Smooth muscle cell (in vitro differentiated cells): ENCODE measurements around the gene STIP1. TPM values are rescaled to one million over a fixed set of nuclear protein-coding genes. Genes with fewer than 3 reads are reported as not detected.

Experiments
- DNase-seq: peaks from one replicate; lab custom pipeline; 2025; ENCODE audit not compliant: unreplicated experiment; lab: John Stamatoyannopoulos, UW
- H2AFZ ChIP-seq: fragments of 200-600 bp; sonication (generic); 2 replicates; pipeline ENCODE4 v1.6.0; 2016; ENCODE audit warnings: antibody characterized with exemption, low read depth, mild to moderate bottlenecking
- H3F3A ChIP-seq: fragments of 200-600 bp; sonication (generic); 2 replicates; pipeline ENCODE4 v1.6.0; 2017; ENCODE audit warnings: antibody characterized with exemption, low read depth
- H3K27ac ChIP-seq: fragments of 200-600 bp; sonication (generic); 2 replicates; pipeline ENCODE4 v1.5.1; 2016; ENCODE audit warnings: low read depth, mild to moderate bottlenecking
- H3K27me3 ChIP-seq: fragments of 200-600 bp; sonication (generic); 2 replicates; pipeline ENCODE4 v1.6.1; 2016; ENCODE audit warnings: low read depth, mild to moderate bottlenecking
- H3K36me3 ChIP-seq: fragments of 200-600 bp; sonication (generic); 2 replicates; pipeline ENCODE4 v1.5.1; 2016; ENCODE audit warnings: low read depth
- H3K4me1 ChIP-seq: fragments of 200-600 bp; sonication (generic); 2 replicates; pipeline ENCODE4 v1.5.1; 2016; ENCODE audit warnings: low read depth
- H3K4me2 ChIP-seq: fragments of 200-600 bp; sonication (generic); 2 replicates; pipeline ENCODE4 v1.6.0; 2016; ENCODE audit warnings: mild to moderate bottlenecking
- H3K4me3 ChIP-seq: fragments of 200-600 bp; sonication (generic); 2 replicates; pipeline ENCODE4 v1.5.1; 2016; ENCODE audit warnings: mild to moderate bottlenecking
- H3K79me2 ChIP-seq: fragments of 200-600 bp; sonication (generic); 2 replicates; pipeline ENCODE4 v1.6.0; 2016; ENCODE audit warnings: low read depth, mild to moderate bottlenecking
- H3K9ac ChIP-seq: fragments of 200-600 bp; sonication (generic); 2 replicates; pipeline ENCODE4 v1.6.0; 2016; ENCODE audit warnings: low read depth
- H3K9me3 ChIP-seq: fragments of 200-600 bp; sonication (generic); replicated peaks from 2 replicates; pipeline ENCODE4 v1.5.1; 2016; ENCODE audit warnings: low read depth
- H4K20me1 ChIP-seq: fragments of 200-600 bp; sonication (generic); 2 replicates; pipeline ENCODE4 v1.6.0; 2016; ENCODE audit warnings: low read depth
- WGBS: methylation state at CpG from one replicate; pipeline ENCODE4 v1.1.7; 2016; ENCODE audit warnings: low lambda C conversion rate; 5-methylcytosine and 5-hydroxymethylcytosine counted together
- polyA plus RNA-seq: library from polyadenylated mRNA; unstranded; fragments of >200 nt; fragmentation: Nextera tagmentation; extraction: Ambion mirVana; gene quantifications from 2 replicates; pipeline ENCODE4 v1.2.1, GENCODE V29; 2016
- total RNA-seq: library from RNA; depleted of rRNA; stranded (reverse); fragments of >200 nt; gene quantifications from 2 replicates; pipeline ENCODE4 v1.2.3, GENCODE V29; 2014
- TF ChIP-seq, protein P1 (sequence below): fragments of 200-600 bp; sonication (generic); IDR thresholded peaks from 2 replicates; pipeline ENCODE4 v1.5.1; 2017; ENCODE audit warnings: borderline replicate concordance, mild to moderate bottlenecking, antibody characterized with exemption; ENCODE audit not compliant: insufficient read depth, poor library complexity, severe bottlenecking

The STIP1 gene
- total and polyA plus RNA-seq, 2 experiments from 2014 or later: 114 to 117 TPM

DNA sequence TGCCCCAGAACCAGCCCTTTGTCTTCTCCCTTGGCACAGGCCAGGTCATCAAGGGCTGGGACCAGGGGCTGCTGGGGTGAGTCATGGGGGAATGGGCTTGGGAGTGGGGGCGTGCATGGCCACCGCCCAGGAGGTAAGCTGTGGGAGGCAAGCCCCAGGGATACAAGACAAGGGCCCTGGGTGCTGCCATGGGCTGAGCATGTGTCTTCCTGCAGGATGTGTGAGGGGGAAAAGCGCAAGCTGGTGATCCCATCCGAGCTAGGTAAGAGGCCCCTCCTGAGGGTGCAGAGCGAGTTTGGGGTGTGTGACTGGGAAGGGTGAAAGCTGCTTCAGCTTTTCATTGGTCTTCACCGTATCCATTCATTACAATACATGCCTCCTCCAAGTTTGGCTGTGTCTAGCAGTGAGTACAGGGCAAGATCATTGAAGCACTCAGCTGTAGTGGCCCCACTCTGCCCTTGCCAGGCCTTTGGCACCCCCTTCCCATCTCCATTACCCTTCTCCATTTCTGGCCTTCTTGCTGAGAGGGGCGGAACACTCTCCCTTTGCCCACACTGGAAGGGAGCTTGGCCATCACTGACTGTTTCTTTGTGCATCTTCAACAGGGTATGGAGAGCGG is 57.4 kb downstream of the STIP1 start:
- Histone ChIP-seq H3K4me2 (peak overlapping the region; percentile 96), H3K9me3 (no peaks in the 10 kb centered on the region), H2AFZ (no peak overlapping the region), H3F3A (peaks cover 17% of the 10 kb centered on the region), H4K20me1 (peaks cover 30% of the 10 kb centered on the region), H3K9ac (no peak overlapping the region), H3K4me1 (peaks cover 18% of the 10 kb centered on the region), H3K4me3 (no peak overlapping the region), H3K27me3 (no peaks in the 10 kb centered on the region), H3K27ac (peak overlapping the region; percentile 87), H3K79me2 (peaks cover 19% of the 10 kb centered on the region), H3K36me3 (no peaks in the 10 kb centered on the region)
- DNase-seq: no peak
- 87% methylated on average over 8 of the region's 8 CpGs for WGBS
- TF ChIP-seq, protein P1, sequence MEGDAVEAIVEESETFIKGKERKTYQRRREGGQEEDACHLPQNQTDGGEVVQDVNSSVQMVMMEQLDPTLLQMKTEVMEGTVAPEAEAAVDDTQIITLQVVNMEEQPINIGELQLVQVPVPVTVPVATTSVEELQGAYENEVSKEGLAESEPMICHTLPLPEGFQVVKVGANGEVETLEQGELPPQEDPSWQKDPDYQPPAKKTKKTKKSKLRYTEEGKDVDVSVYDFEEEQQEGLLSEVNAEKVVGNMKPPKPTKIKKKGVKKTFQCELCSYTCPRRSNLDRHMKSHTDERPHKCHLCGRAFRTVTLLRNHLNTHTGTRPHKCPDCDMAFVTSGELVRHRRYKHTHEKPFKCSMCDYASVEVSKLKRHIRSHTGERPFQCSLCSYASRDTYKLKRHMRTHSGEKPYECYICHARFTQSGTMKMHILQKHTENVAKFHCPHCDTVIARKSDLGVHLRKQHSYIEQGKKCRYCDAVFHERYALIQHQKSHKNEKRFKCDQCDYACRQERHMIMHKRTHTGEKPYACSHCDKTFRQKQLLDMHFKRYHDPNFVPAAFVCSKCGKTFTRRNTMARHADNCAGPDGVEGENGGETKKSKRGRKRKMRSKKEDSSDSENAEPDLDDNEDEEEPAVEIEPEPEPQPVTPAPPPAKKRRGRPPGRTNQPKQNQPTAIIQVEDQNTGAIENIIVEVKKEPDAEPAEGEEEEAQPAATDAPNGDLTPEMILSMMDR: no peak

DNA sequence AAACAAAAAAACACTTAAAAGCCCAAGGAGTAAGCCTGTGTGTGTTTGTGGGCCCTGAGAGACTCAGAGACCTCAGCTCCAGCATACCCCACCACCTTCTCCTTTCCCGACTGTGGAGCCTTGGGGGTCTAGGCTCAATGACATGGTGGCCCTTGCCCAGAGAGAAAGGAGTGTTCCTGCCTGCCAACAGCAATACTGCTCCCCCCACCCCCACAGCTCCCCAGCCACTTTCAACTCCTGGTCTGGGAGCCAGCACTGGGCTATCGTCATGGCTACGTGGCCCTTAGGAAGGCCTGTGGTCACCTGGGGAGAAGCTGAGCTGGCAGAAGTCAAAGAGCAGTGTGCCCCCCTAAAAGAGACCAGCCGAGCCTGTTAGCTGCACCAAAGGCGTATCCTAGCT is 58.1 kb downstream of the STIP1 start:
- TF ChIP-seq, protein P1: no peak
- H3K4me2 ChIP-seq: no peak overlapping the region
- peak overlapping the region; percentile 87 for H3K27ac ChIP-seq
- H4K20me1 ChIP-seq: peaks cover 30% of the 10 kb centered on the region
- 70% methylated on average over 5 of the region's 5 CpGs for WGBS
- peaks cover 10% of the 10 kb centered on the region for H3F3A ChIP-seq
- no peak overlapping the region for H2AFZ ChIP-seq
- no peak overlapping the region for H3K4me3 ChIP-seq
- no peaks in the 10 kb centered on the region for H3K27me3 ChIP-seq
- no peaks in the 10 kb centered on the region for H3K9me3 ChIP-seq
- DNase-seq: no peak
- H3K36me3 ChIP-seq: no peaks in the 10 kb centered on the region
- H3K79me2 ChIP-seq: peaks cover 19% of the 10 kb centered on the region
- no peak overlapping the region for H3K9ac ChIP-seq
- H3K4me1 ChIP-seq: peaks cover 21% of the 10 kb centered on the region

DNA sequence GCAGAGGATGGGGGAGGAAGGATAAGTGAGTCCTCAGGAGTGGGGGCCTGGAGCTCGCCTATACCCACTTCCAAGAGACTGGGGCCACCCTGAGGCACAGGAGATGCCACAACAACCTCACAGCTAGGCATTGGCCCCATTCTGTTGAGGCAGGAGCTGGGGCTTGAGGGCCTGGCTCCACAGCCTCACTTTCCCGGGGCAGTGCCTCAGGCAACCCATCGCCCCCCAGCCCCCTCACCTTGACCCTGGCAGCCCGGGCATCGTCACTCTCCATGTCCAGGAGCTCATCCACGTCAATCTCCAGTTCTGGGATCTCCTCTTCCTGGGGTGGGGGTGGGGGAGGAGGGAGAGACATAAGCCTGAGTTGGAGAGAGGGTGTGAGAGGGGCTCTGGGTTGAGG is 59.0 kb downstream of the STIP1 start:
- TF ChIP-seq, protein P1: no peak
- peak overlapping the region; percentile 89 for H3K4me2 ChIP-seq
- H3K4me3 ChIP-seq: peak overlapping the region; percentile 63
- H3F3A ChIP-seq: peaks cover 7% of the 10 kb centered on the region
- H3K79me2 ChIP-seq: peaks cover 19% of the 10 kb centered on the region
- H3K36me3 ChIP-seq: no peaks in the 10 kb centered on the region
- peaks cover 30% of the 10 kb centered on the region for H4K20me1 ChIP-seq
- H3K9me3 ChIP-seq: no peaks in the 10 kb centered on the region
- H3K9ac ChIP-seq: peak overlapping the region; percentile 74
- peak overlapping the region; percentile 87 for H3K27ac ChIP-seq
- H3K27me3 ChIP-seq: no peaks in the 10 kb centered on the region
- H2AFZ ChIP-seq: no peak overlapping the region
- DNase-seq: no peak
- 66% methylated on average over 6 of the region's 6 CpGs for WGBS
- H3K4me1 ChIP-seq: peaks cover 21% of the 10 kb centered on the region

DNA sequence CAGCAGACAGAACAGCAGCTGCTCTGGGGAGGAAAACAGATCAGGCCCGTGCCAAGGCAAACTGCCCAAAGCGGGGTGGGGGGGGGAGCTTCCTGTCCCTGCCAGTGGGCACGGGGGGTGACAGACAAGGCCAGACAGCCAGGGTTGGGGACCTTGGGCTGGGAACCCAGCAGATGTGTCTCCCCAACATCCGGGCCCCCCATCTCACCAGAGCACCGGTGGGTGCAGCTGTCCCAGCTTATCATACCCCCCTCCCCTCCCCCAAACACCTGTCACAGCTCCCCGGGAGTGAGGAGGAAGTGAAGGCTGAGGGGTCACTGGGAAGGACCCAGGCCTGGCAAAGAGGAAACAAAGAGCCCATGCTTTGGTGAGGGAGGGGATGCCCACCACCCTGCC is 59.4 kb downstream of the STIP1 start:
- Histone ChIP-seq H3K79me2 (peaks cover 19% of the 10 kb centered on the region), H3F3A (peaks cover 7% of the 10 kb centered on the region), H3K4me3 (peak overlapping the region; percentile 63), H3K4me2 (peak overlapping the region; percentile 89), H3K27ac (peak overlapping the region; percentile 87), H2AFZ (no peak overlapping the region), H3K27me3 (no peaks in the 10 kb centered on the region), H3K36me3 (no peaks in the 10 kb centered on the region), H3K9ac (peak overlapping the region; percentile 74), H3K4me1 (peaks cover 21% of the 10 kb centered on the region), H4K20me1 (peaks cover 30% of the 10 kb centered on the region), H3K9me3 (no peaks in the 10 kb centered on the region)
- DNase-seq: no peak
- TF ChIP-seq, protein P1: no peak
- WGBS: 23% methylated on average over 5 of the region's 6 CpGs
